Astrocyte (in vitro differentiated cells and primary cell): ENCODE results near the gene CD55. TPM values are rescaled to one million over a fixed set of nuclear protein-coding genes. Genes with fewer than 3 reads are reported as not detected.

Experiments used
- DNase-seq: peaks from one replicate; pipeline ENCODE4 v3.0.0-alpha.2; 2010; ENCODE audit warnings: low read depth
- FAIRE-seq: peaks from 2 replicates; lab custom pipeline; 2011; peaks lifted over from hg19 to GRCh38; lab: Jason Lieb, UNC
- H2AFZ ChIP-seq: 2 replicates; pipeline ENCODE4 v1.6.0; 2012; ENCODE audit warnings: low read depth, low read length, inconsistent platforms
- H3K27ac ChIP-seq: 2 replicates; pipeline ENCODE4 v1.5.1; 2011; ENCODE audit warnings: low read depth, low read length, inconsistent platforms
- H3K27me3 ChIP-seq: 2 replicates; pipeline ENCODE4 v1.6.0; 2011; ENCODE audit warnings: low read length, inconsistent platforms; ENCODE audit not compliant: insufficient read depth
- H3K36me3 ChIP-seq: 2 replicates; pipeline ENCODE4 v1.5.1; 2011; ENCODE audit warnings: low read length, inconsistent platforms; ENCODE audit not compliant: insufficient read depth
- H3K4me1 ChIP-seq: 2 replicates; pipeline ENCODE4 v1.5.1; 2011; ENCODE audit warnings: low read length, inconsistent platforms; ENCODE audit not compliant: insufficient read depth
- H3K4me2 ChIP-seq: 2 replicates; pipeline ENCODE4 v1.6.0; 2012; ENCODE audit warnings: low read length, inconsistent platforms
- H3K4me3 ChIP-seq: 2 replicates; pipeline ENCODE4 v1.5.1; 2011; ENCODE audit warnings: low read depth, mild to moderate bottlenecking, low read length, inconsistent platforms; ENCODE audit not compliant: insufficient read depth
- H3K79me2 ChIP-seq: 2 replicates; pipeline ENCODE4 v1.6.0; 2012; ENCODE audit warnings: mild to moderate bottlenecking, low read length, inconsistent platforms; ENCODE audit not compliant: insufficient read depth
- H3K9ac ChIP-seq: 2 replicates; pipeline ENCODE4 v1.6.0; 2012; ENCODE audit warnings: mild to moderate bottlenecking, low read length, inconsistent platforms
- H3K9me3 ChIP-seq: 2 replicates; pipeline ENCODE4 v1.5.1; 2012; ENCODE audit warnings: low read depth, mild to moderate bottlenecking, low read length, inconsistent platforms; ENCODE audit not compliant: insufficient read depth
- H4K20me1 ChIP-seq: 2 replicates; pipeline ENCODE4 v1.6.0; 2012; ENCODE audit warnings: low read length, inconsistent platforms; ENCODE audit not compliant: insufficient read depth
- H3K27ac Mint-ChIP-seq: one replicate; pipeline ENCODE4 v1.8.0; 2021; ENCODE audit warnings: mild to moderate bottlenecking, mixed read lengths; ENCODE audit not compliant: unreplicated experiment
- H3K27me3 Mint-ChIP-seq: one replicate; pipeline ENCODE4 v1.8.0; 2021; ENCODE audit warnings: low read depth, mixed read lengths; ENCODE audit not compliant: unreplicated experiment
- H3K36me3 Mint-ChIP-seq: one replicate; pipeline ENCODE4 v1.8.0; 2021; ENCODE audit warnings: low read depth, mixed read lengths; ENCODE audit not compliant: unreplicated experiment
- H3K4me1 Mint-ChIP-seq: one replicate; pipeline ENCODE4 v1.8.0; 2021; ENCODE audit warnings: low read depth, mixed read lengths; ENCODE audit not compliant: unreplicated experiment
- H3K4me3 Mint-ChIP-seq: one replicate; pipeline ENCODE4 v1.8.0; 2021; ENCODE audit warnings: mild to moderate bottlenecking, moderate library complexity, mixed read lengths; ENCODE audit not compliant: unreplicated experiment
- H3K9me3 Mint-ChIP-seq: one replicate; pipeline ENCODE4 v1.8.0; 2021; ENCODE audit warnings: mild to moderate bottlenecking, mixed read lengths; ENCODE audit not compliant: unreplicated experiment
- EZH2 ChIP-seq: IDR thresholded peaks from 2 replicates; pipeline ENCODE4 v1.6.1; 2012; ENCODE audit warnings: mild to moderate bottlenecking, low read length, inconsistent platforms; ENCODE audit not compliant: insufficient read depth
- total RNA-seq: library from RNA; stranded (reverse); gene quantifications from 2 replicates; pipeline ENCODE4 v1.2.1, GENCODE V29; 2021
- TF ChIP-seq, protein P1 (sequence below): IDR thresholded peaks from 2 replicates; pipeline ENCODE4 v1.5.1; 2011; ENCODE audit warnings: low read depth, mild to moderate bottlenecking, inconsistent platforms, low read length, moderate library complexity; ENCODE audit not compliant: insufficient read depth

CD55 gene
- total RNA-seq, 1 donor from 2014 or later, result 18.7 TPM

DNA sequence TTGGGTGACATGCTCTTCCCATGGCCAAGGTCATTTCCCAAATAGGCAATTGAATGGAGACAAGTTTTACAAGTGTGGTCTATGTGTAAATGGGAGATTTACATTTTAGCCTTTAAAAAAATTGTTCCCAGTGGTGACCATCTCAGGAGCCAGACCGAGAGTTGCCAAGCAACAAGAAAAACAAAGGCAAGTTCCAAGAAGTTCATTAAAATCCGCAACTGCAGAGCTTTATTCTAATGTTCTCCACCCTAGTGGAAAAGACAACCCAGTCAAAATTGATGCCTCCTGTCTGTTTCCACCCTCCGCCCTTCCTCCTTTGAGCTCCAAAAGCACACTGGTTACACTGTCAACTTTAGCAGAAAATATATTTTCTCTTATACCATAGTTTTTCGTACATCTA, 33.2 kb upstream of the CD55 start:
- H3K4me3 ChIP-seq, result no peak overlapping the region
- no peak overlapping the region for H2AFZ ChIP-seq
- TF ChIP-seq EZH2, result no peak
- TF ChIP-seq, protein P1, sequence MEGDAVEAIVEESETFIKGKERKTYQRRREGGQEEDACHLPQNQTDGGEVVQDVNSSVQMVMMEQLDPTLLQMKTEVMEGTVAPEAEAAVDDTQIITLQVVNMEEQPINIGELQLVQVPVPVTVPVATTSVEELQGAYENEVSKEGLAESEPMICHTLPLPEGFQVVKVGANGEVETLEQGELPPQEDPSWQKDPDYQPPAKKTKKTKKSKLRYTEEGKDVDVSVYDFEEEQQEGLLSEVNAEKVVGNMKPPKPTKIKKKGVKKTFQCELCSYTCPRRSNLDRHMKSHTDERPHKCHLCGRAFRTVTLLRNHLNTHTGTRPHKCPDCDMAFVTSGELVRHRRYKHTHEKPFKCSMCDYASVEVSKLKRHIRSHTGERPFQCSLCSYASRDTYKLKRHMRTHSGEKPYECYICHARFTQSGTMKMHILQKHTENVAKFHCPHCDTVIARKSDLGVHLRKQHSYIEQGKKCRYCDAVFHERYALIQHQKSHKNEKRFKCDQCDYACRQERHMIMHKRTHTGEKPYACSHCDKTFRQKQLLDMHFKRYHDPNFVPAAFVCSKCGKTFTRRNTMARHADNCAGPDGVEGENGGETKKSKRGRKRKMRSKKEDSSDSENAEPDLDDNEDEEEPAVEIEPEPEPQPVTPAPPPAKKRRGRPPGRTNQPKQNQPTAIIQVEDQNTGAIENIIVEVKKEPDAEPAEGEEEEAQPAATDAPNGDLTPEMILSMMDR, result no peak
- DNase-seq (no peak), FAIRE-seq (no peak)
- H3K9ac ChIP-seq, result no peak overlapping the region
- Mint-ChIP-seq H3K9me3 (peaks cover 12% of the 10 kb centered on the region), H3K36me3 (peaks cover 2% of the 10 kb centered on the region), H3K4me3 (no peak overlapping the region), H3K27ac (peak overlapping the region; percentile 43), H3K4me1 (peaks cover 32% of the 10 kb centered on the region), H3K27me3 (no peaks in the 10 kb centered on the region)
- peaks cover 2% of the 10 kb centered on the region for H3K4me1 ChIP-seq
- H3K36me3 ChIP-seq, result no peaks in the 10 kb centered on the region
- H4K20me1 ChIP-seq, result no peaks in the 10 kb centered on the region
- H3K4me2 ChIP-seq, result no peak overlapping the region
- H3K27ac ChIP-seq, result no peak overlapping the region
- H3K79me2 ChIP-seq, result no peaks in the 10 kb centered on the region
- H3K9me3 ChIP-seq, result no peaks in the 10 kb centered on the region
- H3K27me3 ChIP-seq, result no peaks in the 10 kb centered on the region

DNA sequence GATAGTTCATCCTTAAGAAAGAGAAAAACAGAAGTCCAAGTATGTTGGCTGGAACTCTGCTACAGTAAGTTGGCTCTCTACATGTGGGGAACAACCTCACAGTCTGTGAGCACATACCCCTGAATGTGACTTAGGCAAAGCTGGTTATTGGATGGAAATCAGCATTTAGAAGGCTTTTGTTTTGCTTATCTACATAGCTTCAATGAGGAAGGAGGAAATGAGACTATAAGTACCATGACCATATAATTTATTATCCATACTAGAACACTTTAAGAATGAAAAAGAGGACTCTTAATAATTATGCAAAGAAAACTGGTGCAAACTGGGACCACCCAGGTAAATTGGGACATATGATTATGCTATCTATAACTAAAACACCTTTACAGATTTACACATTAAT, 31.7 kb upstream of the CD55 start:
- no peak for DNase-seq
- peaks cover 12% of the 10 kb centered on the region for H3K9me3 Mint-ChIP-seq
- H2AFZ ChIP-seq, result no peak overlapping the region
- no peak overlapping the region for H3K27ac Mint-ChIP-seq
- no peak overlapping the region for H3K9ac ChIP-seq
- no peaks in the 10 kb centered on the region for H4K20me1 ChIP-seq
- H3K27ac ChIP-seq, result no peak overlapping the region
- H3K4me1 Mint-ChIP-seq, result peaks cover 18% of the 10 kb centered on the region
- TF ChIP-seq, protein P1, result no peak
- no peak for TF ChIP-seq EZH2
- H3K4me1 ChIP-seq, result no peaks in the 10 kb centered on the region
- FAIRE-seq, result no peak
- H3K27me3 ChIP-seq, result no peaks in the 10 kb centered on the region
- no peaks in the 10 kb centered on the region for H3K9me3 ChIP-seq
- no peak overlapping the region for H3K4me3 Mint-ChIP-seq
- no peak overlapping the region for H3K4me2 ChIP-seq
- peaks cover 2% of the 10 kb centered on the region for H3K36me3 Mint-ChIP-seq
- H3K4me3 ChIP-seq, result no peak overlapping the region
- no peaks in the 10 kb centered on the region for H3K36me3 ChIP-seq
- H3K27me3 Mint-ChIP-seq, result no peaks in the 10 kb centered on the region
- no peaks in the 10 kb centered on the region for H3K79me2 ChIP-seq

DNA sequence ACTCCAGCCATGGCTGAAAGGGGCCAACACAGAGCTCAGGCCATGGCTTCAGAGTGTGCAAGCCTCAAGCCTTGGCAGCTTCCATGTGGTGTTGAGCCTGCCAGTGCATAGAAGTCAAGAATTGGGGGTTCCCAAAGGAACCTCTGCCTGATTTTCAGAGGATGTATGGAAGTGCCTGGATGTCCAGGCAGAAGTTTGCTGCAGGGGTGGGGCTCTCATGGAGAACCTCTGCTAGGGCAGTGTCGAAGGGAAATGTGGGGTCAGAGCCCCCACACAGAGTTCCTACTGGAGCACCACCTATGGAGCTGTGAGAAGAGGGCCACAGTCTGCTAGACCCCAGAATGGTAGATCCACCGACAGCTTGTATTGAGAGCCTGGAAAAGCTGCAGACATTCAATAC, 29.8 kb upstream of the CD55 start:
- Mint-ChIP-seq H3K4me3 (no peak overlapping the region), H3K4me1 (peaks cover 11% of the 10 kb centered on the region), H3K9me3 (peaks cover 12% of the 10 kb centered on the region), H3K27ac (no peak overlapping the region), H3K27me3 (peaks cover 2% of the 10 kb centered on the region), H3K36me3 (peaks cover 2% of the 10 kb centered on the region)
- Histone ChIP-seq H3K9me3 (no peaks in the 10 kb centered on the region), H3K27me3 (no peaks in the 10 kb centered on the region), H3K27ac (no peak overlapping the region), H3K4me3 (no peak overlapping the region), H2AFZ (no peak overlapping the region), H3K4me1 (no peaks in the 10 kb centered on the region), H3K36me3 (no peaks in the 10 kb centered on the region), H3K4me2 (no peak overlapping the region), H3K9ac (no peak overlapping the region), H4K20me1 (no peaks in the 10 kb centered on the region), H3K79me2 (no peaks in the 10 kb centered on the region)
- FAIRE-seq (no peak), DNase-seq (no peak)
- no peak for TF ChIP-seq EZH2
- TF ChIP-seq, protein P1, result no peak
